ENCODE measurements around the gene PDCD7.
"Not testable (repeated sequence)": the region's sequence is repeated elsewhere in the genome, so short reads cannot be mapped to it uniquely, and the experiment has no call there.

The PDCD7 gene

GRCh38 chr15:65091946-65092770, 41.5 kb downstream of the PDCD7 start:
- no peak for DNase-seq (ENCODE audit: low read depth in 2 of 2)

- no peak for DNase-seq (ENCODE audit: low read depth in 2 of 2)
These were observed 44.3 kb downstream of the PDCD7 start for GRCh38 chr15:65089206-65089824.

GRCh38 chr15:65088643-65089021, 45.0 kb downstream of the PDCD7 start:
- DNase-seq (ENCODE audit: low read depth in 2 of 2) = no peak

GRCh38 chr15:65087873-65088642, 45.5 kb downstream of the PDCD7 start:
- no peak for DNase-seq (ENCODE audit: low read depth in 2 of 2)

GRCh38 chr15:65087411-65087810, 46.2 kb downstream of the PDCD7 start:
- no peak for DNase-seq (ENCODE audit: low read depth in 2 of 2)

- no peak for DNase-seq (ENCODE audit: low read depth in 2 of 2)
These were observed 46.9 kb downstream of the PDCD7 start for GRCh38 chr15:65086680-65087111.

DNA sequence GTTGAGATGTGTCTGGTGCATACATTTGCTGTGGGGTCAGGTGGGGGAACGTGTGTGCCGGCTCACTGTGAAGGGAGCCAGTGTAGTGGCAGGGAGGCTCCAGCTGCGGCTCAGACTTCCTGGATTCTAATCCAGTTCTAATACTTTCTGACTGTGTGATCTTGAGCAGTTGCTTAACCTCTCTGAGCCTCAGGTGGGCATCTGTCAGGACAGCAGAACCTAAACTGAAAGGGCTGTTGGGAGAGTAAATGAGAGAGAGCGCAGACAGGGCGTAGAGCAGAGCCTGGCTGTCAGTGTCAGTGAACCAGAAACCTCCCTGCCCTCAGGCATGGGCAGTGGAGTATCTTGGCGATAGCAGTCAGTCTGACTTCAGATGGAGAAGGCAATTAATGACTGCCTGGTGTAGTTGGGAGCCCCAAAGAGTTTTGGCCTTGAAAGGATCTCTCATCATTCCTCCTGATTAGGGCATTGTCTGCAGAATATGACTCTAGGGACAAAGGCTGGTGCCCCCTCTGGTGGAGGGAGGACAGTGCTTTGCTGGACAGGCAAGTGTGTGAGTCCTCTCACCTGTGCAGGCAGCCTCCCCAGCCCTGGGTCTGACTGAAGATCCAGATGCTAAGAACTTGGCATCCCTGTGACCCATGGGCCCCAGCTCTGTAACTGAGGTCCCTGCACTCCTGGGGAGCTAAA, 47.5 kb downstream of the PDCD7 start:
- DNase-seq (ENCODE audit: low read depth in 2 of 2) = no peak

GRCh38 chr15:65085207-65085753, 48.3 kb downstream of the PDCD7 start:
- DNase-seq (ENCODE audit: low read depth in 2 of 2) = no peak

GRCh38 chr15:65084500-65085206, 49.0 kb downstream of the PDCD7 start:
- DNase-seq (ENCODE audit: low read depth in 2 of 2) = no peak

- DNase-seq (ENCODE audit: low read depth in 2 of 2) = no peak
These were observed 50.3 kb downstream of the PDCD7 start for GRCh38 chr15:65083262-65083701.

- DNase-seq (ENCODE audit: low read depth in 2 of 2) = no peak
These were observed 51.2 kb downstream of the PDCD7 start for GRCh38 chr15:65082303-65082953.

DNA sequence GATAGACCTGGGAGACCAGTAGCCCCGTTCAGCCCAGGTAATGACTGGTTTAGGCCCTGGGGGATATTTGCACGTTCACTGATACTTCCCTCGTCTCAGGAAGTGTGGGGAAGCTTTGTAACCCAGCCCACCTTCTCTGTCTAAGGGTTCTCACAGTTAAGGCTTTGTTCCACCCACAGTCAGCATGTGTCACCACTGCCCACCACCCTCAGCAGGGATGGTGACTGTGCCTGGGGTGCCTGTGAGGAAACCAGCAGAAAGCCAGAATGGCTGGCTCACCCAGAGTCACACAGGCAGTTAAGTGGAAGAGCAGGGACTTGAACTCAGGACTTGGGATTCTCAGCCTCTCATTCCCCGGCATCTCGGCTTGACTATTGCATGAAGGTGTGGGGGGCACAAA, 51.9 kb downstream of the PDCD7 start:
- DNase-seq (ENCODE audit: low read depth in 2 of 2) = no peak

GRCh38 chr15:65081270-65081669, 52.3 kb downstream of the PDCD7 start:
- DNase-seq (ENCODE audit: low read depth in 2 of 2) = no peak

- DNase-seq (ENCODE audit: low read depth in 2 of 2) = no peak
These were observed 54.0 kb downstream of the PDCD7 start for GRCh38 chr15:65079580-65079979.

- peak in 1 of 2 donors; percentile 14 for DNase-seq (ENCODE audit: low read depth in 2 of 2)
These were observed 55.6 kb downstream of the PDCD7 start for GRCh38 chr15:65077981-65078352.

- no peak for DNase-seq (ENCODE audit: low read depth in 2 of 2)
These were observed 56.2 kb downstream of the PDCD7 start for GRCh38 chr15:65077291-65077980.

DNA sequence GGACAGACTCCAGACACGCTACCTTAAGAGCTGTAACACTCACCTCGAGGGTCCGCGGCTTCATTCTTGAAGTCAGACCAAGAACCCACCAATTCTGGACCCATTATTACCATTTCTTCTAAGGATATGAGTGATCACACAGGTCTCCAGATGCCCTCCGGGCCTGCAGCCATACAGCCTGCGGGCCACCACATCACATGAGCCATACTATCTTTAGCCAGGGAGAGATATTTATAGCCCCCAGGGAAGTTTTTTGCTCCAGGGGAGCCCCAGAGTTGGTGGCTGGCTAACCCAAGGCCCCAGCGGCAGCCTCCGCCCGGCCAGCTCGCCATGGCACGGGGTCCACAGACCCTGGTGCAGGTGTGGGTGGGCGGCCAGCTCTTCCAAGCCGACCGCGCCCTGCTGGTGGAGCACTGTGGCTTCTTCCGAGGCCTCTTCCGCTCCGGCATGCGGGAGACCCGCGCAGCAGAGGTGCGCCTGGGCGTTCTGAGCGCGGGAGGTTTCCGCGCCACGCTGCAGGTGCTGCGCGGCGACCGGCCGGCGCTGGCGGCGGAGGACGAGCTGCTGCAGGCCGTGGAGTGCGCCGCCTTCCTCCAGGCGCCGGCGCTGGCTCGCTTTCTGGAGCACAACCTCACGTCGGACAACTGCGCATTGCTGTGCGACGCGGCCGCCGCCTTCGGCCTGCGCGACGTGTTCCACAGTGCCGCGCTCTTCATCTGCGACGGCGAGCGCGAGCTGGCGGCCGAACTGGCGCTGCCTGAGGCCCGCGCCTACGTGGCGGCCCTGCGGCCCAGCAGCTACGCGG, 56.9 kb downstream of the PDCD7 start, which contains the start of gene KBTBD13:
Gene KBTBD13, plus strand, starts transcription at position 261 of the 805 bp plus-strand sequence. Its CDS starts 70 bp downstream, at position 331.
- DNase-seq (ENCODE audit: low read depth in 2 of 2) = no peak

DNA sequence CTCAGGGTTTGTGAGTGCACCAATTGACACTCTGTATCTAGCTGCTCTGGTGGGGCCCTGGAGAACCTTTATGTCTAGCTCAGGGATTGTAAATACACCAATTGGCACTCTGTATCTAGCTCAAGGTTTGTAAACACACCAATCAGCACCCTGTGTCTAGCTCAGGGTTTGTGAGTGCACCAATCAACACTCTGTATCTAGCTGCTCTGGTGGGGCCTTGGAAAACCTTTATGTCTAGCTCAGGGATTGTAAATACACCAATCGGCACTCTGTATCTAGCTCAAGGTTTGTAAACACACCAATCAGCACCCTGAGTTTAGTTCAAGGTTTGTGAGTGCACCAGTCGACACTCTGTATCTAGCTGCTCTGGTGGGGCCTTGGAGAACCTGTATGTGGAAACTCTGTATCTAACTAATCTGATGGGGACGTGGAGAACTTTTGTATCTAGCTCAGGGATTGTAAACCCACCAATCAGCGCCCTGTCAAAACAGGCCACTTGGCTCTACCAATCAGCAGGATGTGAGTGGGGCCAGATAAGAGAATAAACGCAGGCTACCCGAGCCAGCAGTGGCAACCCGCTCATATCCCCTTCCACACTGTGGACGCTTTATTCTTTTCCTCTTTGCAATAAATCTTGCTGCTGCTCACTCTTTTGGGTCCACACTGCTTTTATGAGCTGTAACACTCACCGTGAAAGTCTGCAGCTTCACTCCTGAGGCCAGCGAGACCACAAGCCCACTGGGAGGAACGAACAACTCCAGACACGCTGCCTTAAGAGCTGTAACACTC, 57.8 kb downstream of the PDCD7 start:
- not testable (repeated sequence) for DNase-seq (ENCODE audit: low read depth in 2 of 2)
